Measurements from ENCODE around the gene CCKAR. TPM values are rescaled to one million over a fixed set of nuclear protein-coding genes. Genes with fewer than 3 reads are reported as not detected.

The CCKAR gene
- total and polyA plus RNA-seq, 2 donors (not counting 3 experiments of a cell fraction or from before 2014, with no cell fraction given), result not detected

DNA sequence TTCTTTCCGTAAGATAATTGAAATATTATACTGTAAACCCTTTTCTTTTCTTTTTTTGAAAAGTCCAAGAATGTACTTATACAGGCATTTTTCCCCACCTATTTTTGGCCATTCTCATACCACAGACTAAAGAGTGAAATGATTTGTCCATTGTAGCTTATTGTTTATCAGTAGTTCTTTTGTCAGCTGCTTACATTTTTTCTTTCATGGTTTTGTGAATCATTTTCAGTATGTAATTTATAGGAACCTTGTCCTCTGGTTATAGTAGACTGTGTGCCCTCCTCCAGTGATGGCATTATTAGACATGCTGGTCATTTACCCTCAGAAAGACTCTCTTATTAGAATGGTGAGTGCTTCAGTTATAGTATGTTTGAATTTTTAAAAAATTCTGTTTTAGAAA is 56.7 kb downstream of the CCKAR start:
- Histone ChIP-seq H3K36me3 (ENCODE audit: control insufficient read depth in 2 of 2, extremely low read depth in 1 of 2, insufficient read depth in 2 of 2, low read length in 2 of 2) (peaks cover 2 to 4% of the 10 kb centered on the region in 2 experiments), H4K20me1 (replicated peaks; ENCODE audit: control insufficient read depth, extremely low read depth, insufficient read depth, low read length) (no peaks in the 10 kb centered on the region), H3K9me1 (replicated peaks; ENCODE audit: control insufficient read depth, extremely low read depth, insufficient read depth, low read length) (no peaks in the 10 kb centered on the region), H3K27ac (ENCODE audit: insufficient read depth, low read depth, low read length) (no peak overlapping the region), H3K79me2 (ENCODE audit: control insufficient read depth, insufficient read depth, low read length) (no peaks in the 10 kb centered on the region), H3K27me3 (ENCODE audit: control insufficient read depth in 2 of 2, insufficient read depth in 2 of 2, low read length in 2 of 2) (no peaks in the 10 kb centered on the region), H3K4me2 (ENCODE audit: insufficient read depth, low read length) (no peak overlapping the region), H2AFZ (ENCODE audit: low read depth, low read length) (no peak overlapping the region), H3K4me3 (replicated peaks in 1 of 3; ENCODE audit: insufficient read depth in 1 of 3, low read depth in 1 of 3, low read length in 3 of 3) (no peak overlapping the region), H3K4me1 (ENCODE audit: control insufficient read depth, extremely low read depth, insufficient read depth, low read length) (no peaks in the 10 kb centered on the region), H3K9ac (replicated peaks; ENCODE audit: extremely low read depth, insufficient read depth, low read length) (no peak overlapping the region), H3K9me3 (replicated peaks; ENCODE audit: control insufficient read depth, insufficient read depth, low read length) (no peaks in the 10 kb centered on the region)
- CTCF ChIA-PET, result interaction anchor here (1.3 to 1.8 kb wide), 2 partner anchors 18 to 445 kb away, joined by 3 read pairs; no protein-coding TSS in a partner anchor
- intact Hi-C loops (cut with micrococcal nuclease), result no loop called here
- dilution Hi-C loops (cut with MboI; ENCODE audit: extremely low pct_ligation_motif_present, low sequenced_read_pairs), result no loop called here
- DNase-seq (ENCODE audit: low read depth, low spot score) (no peak), FAIRE-seq (no peak)
- POLR2A ChIA-PET, result no interaction called here
- no peak for TF ChIP-seq POLR2AphosphoS5 (IDR thresholded peaks at IDR 0.05; ENCODE audit: insufficient read depth, low read depth, low read length)
- TF ChIP-seq, protein P1, sequence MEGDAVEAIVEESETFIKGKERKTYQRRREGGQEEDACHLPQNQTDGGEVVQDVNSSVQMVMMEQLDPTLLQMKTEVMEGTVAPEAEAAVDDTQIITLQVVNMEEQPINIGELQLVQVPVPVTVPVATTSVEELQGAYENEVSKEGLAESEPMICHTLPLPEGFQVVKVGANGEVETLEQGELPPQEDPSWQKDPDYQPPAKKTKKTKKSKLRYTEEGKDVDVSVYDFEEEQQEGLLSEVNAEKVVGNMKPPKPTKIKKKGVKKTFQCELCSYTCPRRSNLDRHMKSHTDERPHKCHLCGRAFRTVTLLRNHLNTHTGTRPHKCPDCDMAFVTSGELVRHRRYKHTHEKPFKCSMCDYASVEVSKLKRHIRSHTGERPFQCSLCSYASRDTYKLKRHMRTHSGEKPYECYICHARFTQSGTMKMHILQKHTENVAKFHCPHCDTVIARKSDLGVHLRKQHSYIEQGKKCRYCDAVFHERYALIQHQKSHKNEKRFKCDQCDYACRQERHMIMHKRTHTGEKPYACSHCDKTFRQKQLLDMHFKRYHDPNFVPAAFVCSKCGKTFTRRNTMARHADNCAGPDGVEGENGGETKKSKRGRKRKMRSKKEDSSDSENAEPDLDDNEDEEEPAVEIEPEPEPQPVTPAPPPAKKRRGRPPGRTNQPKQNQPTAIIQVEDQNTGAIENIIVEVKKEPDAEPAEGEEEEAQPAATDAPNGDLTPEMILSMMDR (IDR thresholded peaks at IDR 0.05; ENCODE audit: extremely low read depth in 1 of 2, insufficient read depth in 1 of 2, low read depth in 1 of 2, low read length in 2 of 2), result no peak
- TF ChIP-seq FOS (IDR thresholded peaks at IDR 0.05; ENCODE audit: borderline replicate concordance, insufficient read depth, low read length), result no peak
- no peak for TF ChIP-seq EZH2 (IDR thresholded peaks at IDR 0.05; ENCODE audit: borderline replicate concordance, low read depth, low read length, severe bottlenecking)
- TF ChIP-seq JUN (IDR thresholded peaks at IDR 0.05; ENCODE audit: borderline replicate concordance, insufficient read depth, insufficient read length, low read depth), result no peak
- no peak for TF ChIP-seq GATA2 (IDR thresholded peaks at IDR 0.05; ENCODE audit: insufficient read depth, insufficient read length, low read depth, low read length)
- TF ChIP-seq POLR2A (IDR thresholded peaks at IDR 0.05; ENCODE audit: low read depth, low read length), result no peak
- TF ChIP-seq MYC (IDR thresholded peaks at IDR 0.05; ENCODE audit: low read depth, low read length), result no peak
- TF ChIP-seq MAX (IDR thresholded peaks at IDR 0.05; ENCODE audit: insufficient read depth, insufficient read length), result no peak
- BruUV-seq (replicated peaks), result no TSS peak
